CD4-positive, alpha-beta T cell (primary cell): ENCODE data around the gene PPP1R37. TPM values are rescaled to one million over a fixed set of nuclear protein-coding genes. Genes with fewer than 3 reads are reported as not detected.

Source experiments
- ATAC-seq: fragments of 200-7000 bp; cut with Tn5 transposase; one replicate; pipeline ENCODE4 v1.10.0; 2022; ENCODE audit warnings: mild to moderate bottlenecking; ENCODE audit not compliant: poor library complexity
- CTCF ChIA-PET: fragments of 350-600 bp; sonication (Branson Sonifier 250); formaldehyde crosslinking; loops from one replicate; lab custom pipeline; 2021; ENCODE audit warnings: antibody characterized with exemption, inconsistent platforms; lab: Charles Lee
- POLR2A ChIA-PET: fragments of 350-600 bp; sonication (Branson Sonifier 250); formaldehyde crosslinking; loops from one replicate; lab custom pipeline; 2021; ENCODE audit warnings: antibody characterized with exemption, inconsistent platforms; lab: Charles Lee
- DNase-seq, 14 experiments: peaks; one replicate each; pipeline ENCODE4 v3.0.0-alpha.2; 2013 to 2020; ENCODE audit warnings: mixed read lengths in 2 of 14
- H3K27ac ChIP-seq, 2 donors: one replicate each; pipeline versions ENCODE4 v1.5.1 to v1.7.0; 2013; ENCODE audit warnings: low read length in 2 of 2, low read depth in 1 of 2, mild to moderate bottlenecking in 1 of 2
- H3K27me3 ChIP-seq, 2 experiments: 1 replicate in 1 of 2; 2 replicates in 1 of 2; pipeline versions ENCODE4 v1.6.1 to v1.7.0; 2013; ENCODE audit warnings: low read length in 2 of 2, control low read depth in 1 of 2, mild to moderate bottlenecking in 1 of 2, moderate library complexity in 1 of 2; ENCODE audit not compliant: insufficient read depth in 2 of 2, control insufficient read depth in 1 of 2
- H3K36me3 ChIP-seq: one replicate; pipeline ENCODE4 v1.6.1; 2013; ENCODE audit warnings: low read length, control low read depth; ENCODE audit not compliant: insufficient read depth
- H3K4me1 ChIP-seq: one replicate; pipeline ENCODE4 v1.6.1; 2013; ENCODE audit warnings: low read length, control low read depth; ENCODE audit not compliant: insufficient read depth
- H3K4me3 ChIP-seq: one replicate; pipeline ENCODE4 v1.5.1; 2013; ENCODE audit warnings: mild to moderate bottlenecking, low read length, moderate library complexity
- H3K9me3 ChIP-seq, 2 experiments: 1 replicate in 1 of 2; 2 replicates in 1 of 2; pipeline versions ENCODE4 v1.6.1 to v1.7.0; 2013; ENCODE audit warnings: low read length in 2 of 2, mild to moderate bottlenecking in 2 of 2, control low read depth in 1 of 2, moderate library complexity in 1 of 2; ENCODE audit not compliant: control insufficient read depth in 1 of 2, insufficient read depth in 1 of 2
- H3K27ac Mint-ChIP-seq: one replicate; pipeline ENCODE4 v1.8.0; 2020; ENCODE audit warnings: mixed read lengths
- H3K27me3 Mint-ChIP-seq: one replicate; pipeline ENCODE4 v1.8.0; 2021; ENCODE audit warnings: mixed read lengths
- H3K36me3 Mint-ChIP-seq: one replicate; pipeline ENCODE4 v1.8.0; 2021; ENCODE audit warnings: low read depth, mixed read lengths
- H3K4me1 Mint-ChIP-seq: one replicate; pipeline ENCODE4 v1.8.0; 2021; ENCODE audit warnings: low read depth, mixed read lengths
- H3K4me3 Mint-ChIP-seq: one replicate; pipeline ENCODE4 v1.8.0; 2020; ENCODE audit warnings: mild to moderate bottlenecking, mixed read lengths
- H3K9me3 Mint-ChIP-seq: one replicate; pipeline ENCODE4 v1.8.0; 2020; ENCODE audit warnings: mixed read lengths
- intact Hi-C, 2 experiments: fragments of 100-400 bp; cut with DNase I in 1 of 2; cut with micrococcal nuclease in 1 of 2; formaldehyde crosslinking; loops; one replicate each; pipeline versions ENCODE4 v1.15.1 to v1.9.0; 2023 to 2025; cut with DNase I, micrococcal nuclease
- total RNA-seq, 174 experiments: library from RNA in 2 of 174; stranded (reverse) in 2 of 174; gene quantifications; one replicate each; pipeline ENCODE4 v1.2.3 and lab custom pipeline; 2021 to 2026
- TF ChIP-seq, protein P1 (sequence below): fragments of 200-600 bp; IDR thresholded peaks from one replicate; pipeline ENCODE4 v1.8.0; 2022; ENCODE audit warnings: antibody characterized with exemption, mild to moderate bottlenecking

Gene PPP1R37
- total RNA-seq, 2 experiments from 2014 or later, result 17.2 to 19.6 TPM

DNA sequence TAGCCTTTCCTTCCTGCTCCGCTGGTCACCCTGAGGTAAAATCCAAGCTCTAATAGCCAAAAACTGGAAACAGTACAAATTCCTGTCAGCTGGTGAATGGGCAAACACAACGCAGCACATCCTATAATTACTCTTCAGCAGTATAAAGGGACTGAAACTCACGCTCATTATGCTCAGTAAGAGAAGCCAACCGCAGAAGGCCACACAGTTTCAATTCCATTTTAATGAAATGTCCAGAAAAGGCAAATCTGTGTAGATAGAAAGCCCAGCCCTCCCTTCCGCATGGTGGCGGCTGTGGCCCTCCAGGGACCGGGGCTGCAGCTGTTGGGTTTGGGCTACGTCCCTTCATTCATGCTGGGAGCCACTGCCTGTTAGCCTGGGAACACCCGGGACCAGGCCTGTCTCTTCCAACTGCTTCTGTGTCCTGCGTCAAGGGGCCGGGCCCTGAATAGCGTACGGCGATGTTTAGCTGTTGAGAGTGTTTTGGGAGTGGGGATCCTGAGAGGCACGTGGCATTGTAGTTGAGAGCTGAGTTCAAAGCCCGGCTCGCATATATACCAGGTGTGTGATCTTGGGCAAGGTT is 44.3 kb downstream of the PPP1R37 start:
- no peaks in the 10 kb centered on the region for H3K4me1 ChIP-seq

DNA sequence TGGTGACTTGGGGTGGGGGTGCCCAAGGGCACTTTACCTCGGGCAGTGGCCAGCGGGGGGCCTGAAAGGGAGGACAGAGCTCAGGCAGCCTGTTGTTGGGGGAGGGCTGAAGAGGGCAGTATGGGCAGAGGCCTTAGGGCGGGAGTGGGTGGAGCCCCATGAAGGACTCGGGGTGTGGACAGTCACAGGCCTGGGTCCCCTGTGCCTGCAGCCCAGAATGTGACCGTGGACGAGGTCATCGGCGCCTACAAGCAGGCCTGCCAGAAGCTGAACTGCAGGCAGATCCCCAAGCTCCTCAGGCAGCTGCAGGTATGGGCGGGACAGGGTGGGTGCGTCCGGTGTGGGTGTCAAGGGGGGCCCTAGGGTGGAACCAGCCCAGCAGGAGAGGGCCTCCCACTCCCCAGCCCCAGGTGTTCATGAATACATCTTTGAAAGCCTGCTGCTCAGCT is 45.3 kb downstream of the PPP1R37 start:
- no peaks in the 10 kb centered on the region for H3K27me3 Mint-ChIP-seq
- intact Hi-C loops, result no loop called here
- ATAC-seq (no peak), DNase-seq (no peak)
- no peaks in the 10 kb centered on the region for H3K9me3 Mint-ChIP-seq
- Histone ChIP-seq H3K4me3 (no peak overlapping the region), H3K9me3 (no peaks in the 10 kb centered on the region), H3K27ac (no peak overlapping the region), H3K27me3 (no peaks in the 10 kb centered on the region), H3K36me3 (peaks cover 28% of the 10 kb centered on the region), H3K4me1 (no peaks in the 10 kb centered on the region)
- H3K4me3 Mint-ChIP-seq, result no peak overlapping the region
- POLR2A ChIA-PET, result no interaction called here
- H3K4me1 Mint-ChIP-seq, result no peaks in the 10 kb centered on the region
- no peak overlapping the region for H3K27ac Mint-ChIP-seq
- H3K36me3 Mint-ChIP-seq, result peaks cover 17% of the 10 kb centered on the region
- CTCF ChIA-PET, result no interaction called here
- TF ChIP-seq, protein P1, sequence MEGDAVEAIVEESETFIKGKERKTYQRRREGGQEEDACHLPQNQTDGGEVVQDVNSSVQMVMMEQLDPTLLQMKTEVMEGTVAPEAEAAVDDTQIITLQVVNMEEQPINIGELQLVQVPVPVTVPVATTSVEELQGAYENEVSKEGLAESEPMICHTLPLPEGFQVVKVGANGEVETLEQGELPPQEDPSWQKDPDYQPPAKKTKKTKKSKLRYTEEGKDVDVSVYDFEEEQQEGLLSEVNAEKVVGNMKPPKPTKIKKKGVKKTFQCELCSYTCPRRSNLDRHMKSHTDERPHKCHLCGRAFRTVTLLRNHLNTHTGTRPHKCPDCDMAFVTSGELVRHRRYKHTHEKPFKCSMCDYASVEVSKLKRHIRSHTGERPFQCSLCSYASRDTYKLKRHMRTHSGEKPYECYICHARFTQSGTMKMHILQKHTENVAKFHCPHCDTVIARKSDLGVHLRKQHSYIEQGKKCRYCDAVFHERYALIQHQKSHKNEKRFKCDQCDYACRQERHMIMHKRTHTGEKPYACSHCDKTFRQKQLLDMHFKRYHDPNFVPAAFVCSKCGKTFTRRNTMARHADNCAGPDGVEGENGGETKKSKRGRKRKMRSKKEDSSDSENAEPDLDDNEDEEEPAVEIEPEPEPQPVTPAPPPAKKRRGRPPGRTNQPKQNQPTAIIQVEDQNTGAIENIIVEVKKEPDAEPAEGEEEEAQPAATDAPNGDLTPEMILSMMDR, result no peak

More for the DNA sequence above, 44.3 kb downstream of the PPP1R37 start:
- H3K9me3 ChIP-seq, result no peaks in the 10 kb centered on the region
- DNase-seq, result no peak
- Mint-ChIP-seq H3K27me3 (no peaks in the 10 kb centered on the region), H3K36me3 (peaks cover 9% of the 10 kb centered on the region), H3K9me3 (no peaks in the 10 kb centered on the region), H3K4me3 (no peak overlapping the region), H3K4me1 (no peaks in the 10 kb centered on the region), H3K27ac (no peak overlapping the region)
- no peak overlapping the region for H3K4me3 ChIP-seq
- peaks cover 20% of the 10 kb centered on the region for H3K36me3 ChIP-seq
- CTCF ChIA-PET, result no interaction called here
- ATAC-seq, result no peak
- TF ChIP-seq, protein P1, result no peak
- no peaks in the 10 kb centered on the region for H3K27me3 ChIP-seq
- intact Hi-C loops, result no loop called here
- POLR2A ChIA-PET, result interaction anchor here (0.7 kb wide), 1 partner anchor 45 kb away, joined by 3 read pairs; the partner anchor contains the start of gene PPP1R37
- H3K27ac ChIP-seq, result no peak overlapping the region

DNA sequence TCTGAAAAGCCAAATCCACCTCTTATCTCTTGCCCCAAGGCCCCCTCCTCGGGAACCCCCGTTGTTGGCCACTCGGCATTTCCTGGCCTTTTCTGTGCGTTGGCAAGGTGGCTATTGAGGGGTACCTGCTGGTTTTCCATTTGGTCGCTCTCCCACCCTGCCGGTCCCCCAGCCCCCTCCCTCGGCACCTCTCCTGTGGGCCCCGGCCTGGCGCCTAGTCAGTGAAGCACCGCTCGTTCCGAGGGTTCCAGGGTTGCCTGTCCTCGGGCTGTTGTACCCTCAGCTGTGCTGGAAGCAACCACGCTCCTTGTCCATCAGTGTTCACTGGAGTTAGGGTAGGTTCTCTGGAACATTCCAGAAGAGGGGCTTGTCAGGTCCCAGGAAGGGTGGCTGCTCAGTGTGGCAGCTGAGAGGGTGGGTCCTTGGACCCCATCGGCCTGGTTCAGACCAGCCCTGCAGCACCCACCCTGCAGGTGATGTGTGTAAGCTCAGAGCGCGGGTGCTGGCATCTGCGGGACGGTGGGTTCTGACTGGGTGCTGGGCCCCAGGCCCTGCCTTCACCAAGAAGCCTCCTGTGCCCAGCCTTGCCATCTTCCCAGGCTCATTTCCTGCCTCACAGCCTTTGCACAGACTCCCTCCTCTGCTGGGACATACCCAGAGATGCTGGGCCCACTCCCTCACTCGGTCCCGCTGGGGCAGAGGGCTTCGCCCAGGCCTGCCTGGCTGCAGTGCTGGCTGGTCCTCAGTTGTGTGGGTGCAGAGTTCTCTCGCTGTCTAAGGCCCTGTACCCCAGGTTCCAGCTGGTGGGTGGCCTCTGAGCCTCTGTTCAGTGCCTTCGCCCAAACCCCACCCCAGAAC is 46.5 kb downstream of the PPP1R37 start:
- ChIA-PET POLR2A (no interaction called here), CTCF (interaction anchor here (0.7 kb wide), 1 partner anchor 1068 kb away, joined by 5 read pairs; no protein-coding TSS in a partner anchor)
- TF ChIP-seq, protein P1, result no peak
- peaks cover 17% of the 10 kb centered on the region for H3K36me3 Mint-ChIP-seq
- H3K9me3 ChIP-seq, result no peaks in the 10 kb centered on the region
- intact Hi-C loops, result no loop called here
- no peak overlapping the region for H3K4me3 ChIP-seq
- no peaks in the 10 kb centered on the region for H3K4me1 Mint-ChIP-seq
- ATAC-seq (no peak), DNase-seq (no peak)
- H3K27me3 ChIP-seq, result no peaks in the 10 kb centered on the region
- no peak overlapping the region for H3K4me3 Mint-ChIP-seq
- H3K27me3 Mint-ChIP-seq, result no peaks in the 10 kb centered on the region
- H3K36me3 ChIP-seq, result peaks cover 31% of the 10 kb centered on the region
- H3K27ac Mint-ChIP-seq, result no peak overlapping the region
- H3K4me1 ChIP-seq, result no peaks in the 10 kb centered on the region
- H3K27ac ChIP-seq, result no peak overlapping the region
- no peaks in the 10 kb centered on the region for H3K9me3 Mint-ChIP-seq
